GM12865 (cell line): ENCODE measurements around the gene UBE4B.

Experiments
- DNase-seq: peaks from one replicate; pipeline ENCODE4 v3.0.0; 2010; ENCODE audit warnings: low read depth
- H3K4me3 ChIP-seq: 2 replicates; pipeline ENCODE4 v1.5.1; 2011; ENCODE audit warnings: mild to moderate bottlenecking, low read depth, low read length, control low read depth
- CTCF ChIP-seq: IDR thresholded peaks from 2 replicates; pipeline ENCODE4 v1.5.1; 2011; ENCODE audit warnings: low read length, control low read depth, low read depth, inconsistent platforms; ENCODE audit not compliant: insufficient read depth; ENCODE audit errors: missing control alignments

The UBE4B gene

GRCh38 chr1:10114746-10115145 is 82.0 kb downstream of the UBE4B start:
- DNase-seq: no peak
- H3K4me3 ChIP-seq: no peak overlapping the region
- no peak for TF ChIP-seq CTCF

- H3K4me3 ChIP-seq: no peak overlapping the region
- no peak for DNase-seq
- TF ChIP-seq CTCF: no peak
Measured at GRCh38 chr1:10117132-10117531, 84.4 kb downstream of the UBE4B start.

GRCh38 chr1:10117865-10118264 is 85.1 kb downstream of the UBE4B start:
- no peak overlapping the region for H3K4me3 ChIP-seq
- no peak for TF ChIP-seq CTCF
- no peak for DNase-seq

GRCh38 chr1:10121688-10122087 is 88.9 kb downstream of the UBE4B start:
- no peak overlapping the region for H3K4me3 ChIP-seq
- no peak for DNase-seq
- no peak for TF ChIP-seq CTCF

GRCh38 chr1:10122926-10123325 is 90.2 kb downstream of the UBE4B start:
- DNase-seq: no peak
- no peak for TF ChIP-seq CTCF
- no peak overlapping the region for H3K4me3 ChIP-seq

GRCh38 chr1:10128101-10128765 is 95.5 kb downstream of the UBE4B start:
- no peak for DNase-seq
- no peak for TF ChIP-seq CTCF

GRCh38 chr1:10132316-10132715 is 99.6 kb downstream of the UBE4B start:
- no peak for TF ChIP-seq CTCF
- DNase-seq: no peak
- no peak overlapping the region for H3K4me3 ChIP-seq

More at GRCh38 chr1:10128101-10128765, 95.5 kb downstream of the UBE4B start:
- H3K4me3 ChIP-seq: no peak overlapping the region
